ENCODE measurements around the gene DACH2. TPM values are rescaled to one million over a fixed set of nuclear protein-coding genes. Genes with fewer than 3 reads are reported as not detected.

DACH2 gene
- under 1 TPM in 1 of 4 donors, not detected in 3; 0.27 TPM for total RNA-seq

- no CpG with 5 or more reads among the region's 34 CpGs for WGBS, 2 donors (ENCODE audit: low coverage in 1 of 2)
- peak; percentile 85 for ATAC-seq
- TF ChIP-seq CTCF (IDR thresholded peaks at IDR 0.05), result no peak
- no peak for TF ChIP-seq POLR2A (IDR thresholded peaks at IDR 0.05)
- no peak for TF ChIP-seq POLR2AphosphoS5 (IDR thresholded peaks at IDR 0.05)
- no peak for TF ChIP-seq EP300 (IDR thresholded peaks at IDR 0.05)
- peaks cover 3 to 14% (median 5%) of the 10 kb centered on the region in 3 donors for H3K4me1 ChIP-seq
- H3K4me3 ChIP-seq, result peak within 1 kb of the TSS; percentile 17 to 49
- no peaks in the 10 kb centered on the region for H3K36me3 ChIP-seq
- peaks cover 20% of the 10 kb centered on the region for H3K27me3 ChIP-seq
- no peaks in the 10 kb centered on the region for H3K9me3 ChIP-seq
- H3K27ac ChIP-seq, result no peak within 1 kb of the TSS
Measured at GRCh38 chrX:86148024-86148511, at the start of gene DACH2. DACH2 (plus strand) TSS chrX:86148451.

GRCh38 chrX:86102341-86102740 lies 45.9 kb upstream of the DACH2 start:
- H3K4me3 ChIP-seq, result no peak overlapping the region
- H3K27me3 ChIP-seq, result no peaks in the 10 kb centered on the region
- no peaks in the 10 kb centered on the region for H3K9me3 ChIP-seq
- H3K36me3 ChIP-seq, result no peaks in the 10 kb centered on the region
- H3K27ac ChIP-seq, result no peak overlapping the region
- no peak for TF ChIP-seq POLR2A (IDR thresholded peaks at IDR 0.05)
- TF ChIP-seq EP300 (IDR thresholded peaks at IDR 0.05), result no peak
- TF ChIP-seq POLR2AphosphoS5 (IDR thresholded peaks at IDR 0.05), result no peak
- no peak for TF ChIP-seq CTCF (IDR thresholded peaks at IDR 0.05)
- 83% methylated on average over 1 of the region's 2 CpGs for WGBS, 2 donors (ENCODE audit: low coverage in 1 of 2)
- ATAC-seq, result no peak
- H3K4me1 ChIP-seq, result no peaks in the 10 kb centered on the region

- Histone ChIP-seq H3K9me3 (no peaks in the 10 kb centered on the region), H3K4me3 (no peak overlapping the region), H3K36me3 (no peaks in the 10 kb centered on the region), H3K27ac (no peak overlapping the region), H3K4me1 (no peaks in the 10 kb centered on the region), H3K27me3 (no peaks in the 10 kb centered on the region)
- TF ChIP-seq POLR2AphosphoS5 (IDR thresholded peaks at IDR 0.05) (no peak), CTCF (IDR thresholded peaks at IDR 0.05) (no peak), EP300 (IDR thresholded peaks at IDR 0.05) (no peak), POLR2A (IDR thresholded peaks at IDR 0.05) (no peak)
- WGBS, 2 donors (ENCODE audit: low coverage in 1 of 2), result no CpG with 5 or more reads among the region's 1 CpG
- ATAC-seq, result no peak
Measured at GRCh38 chrX:86103061-86103460, 45.2 kb upstream of the DACH2 start.

- TF ChIP-seq EP300 (IDR thresholded peaks at IDR 0.05), result no peak
- no peaks in the 10 kb centered on the region for H3K4me1 ChIP-seq
- H3K27me3 ChIP-seq, result no peaks in the 10 kb centered on the region
- no peak overlapping the region for H3K4me3 ChIP-seq
- no peaks in the 10 kb centered on the region for H3K36me3 ChIP-seq
- no peaks in the 10 kb centered on the region for H3K9me3 ChIP-seq
- no peak overlapping the region for H3K27ac ChIP-seq
- no peak for ATAC-seq
- 67 to 77% methylated on average over 1 of the region's 1 CpG for WGBS, 2 donors (ENCODE audit: low coverage in 1 of 2)
Measured at GRCh38 chrX:86104526-86104925, 43.7 kb upstream of the DACH2 start.

GRCh38 chrX:86121916-86122315 lies 26.3 kb upstream of the DACH2 start:
- no peaks in the 10 kb centered on the region for H3K4me1 ChIP-seq
- TF ChIP-seq EP300 (IDR thresholded peaks at IDR 0.05) (no peak), POLR2A (IDR thresholded peaks at IDR 0.05) (no peak), CTCF (IDR thresholded peaks at IDR 0.05) (no peak), POLR2AphosphoS5 (IDR thresholded peaks at IDR 0.05) (no peak)
- no CpG with 5 or more reads among the region's 1 CpG for WGBS, 2 donors (ENCODE audit: low coverage in 1 of 2)
- H3K9me3 ChIP-seq, result no peaks in the 10 kb centered on the region
- ATAC-seq, result no peak
- no peaks in the 10 kb centered on the region for H3K27me3 ChIP-seq
- no peaks in the 10 kb centered on the region for H3K36me3 ChIP-seq
- no peak overlapping the region for H3K27ac ChIP-seq
- H3K4me3 ChIP-seq, result no peak overlapping the region

All from gastroesophageal sphincter (tissue), 4 donors.